H1 (cell line): ENCODE results near the gene C1orf21. TPM values are rescaled to one million over a fixed set of nuclear protein-coding genes. Genes with fewer than 3 reads are reported as not detected.

Source experiments
- CTCF ChIA-PET: fragments of 300-600 bp; sonication (Branson Sonifier 250); formaldehyde crosslinking; loops from one replicate; lab custom pipeline; 2021; ENCODE audit not compliant: partially characterized antibody; lab: Charles Lee
- POLR2A ChIA-PET: fragments of 300-600 bp; sonication (Branson Sonifier 250); formaldehyde crosslinking; loops from one replicate; lab custom pipeline; 2021; ENCODE audit warnings: inconsistent platforms; ENCODE audit not compliant: partially characterized antibody; lab: Charles Lee
- DNase-seq, 2 experiments: peaks; one replicate each; pipeline versions ENCODE4 v3.0.0 to v3.0.0-alpha.2; 2010 to 2022; ENCODE audit warnings: low spot score in 2 of 2, low read depth in 1 of 2, mixed read lengths in 1 of 2
- FAIRE-seq: peaks from 2 replicates; lab custom pipeline; 2011; peaks lifted over from hg19 to GRCh38; lab: Jason Lieb, UNC
- H2AFZ ChIP-seq: 2 replicates; pipeline ENCODE4 v1.8.1; 2012; ENCODE audit warnings: low read length, inconsistent platforms
- H2AK5ac ChIP-seq: 2 replicates; pipeline ENCODE4 v1.6.1; 2013; ENCODE audit warnings: low read depth, low read length
- H2BK120ac ChIP-seq: replicated peaks from 2 replicates; pipeline ENCODE3; 2013; ENCODE audit warnings: low read depth, low read length, inconsistent platforms
- H2BK12ac ChIP-seq: 2 replicates; pipeline ENCODE4 v1.6.1; 2013; ENCODE audit warnings: low read depth, low read length
- H2BK15ac ChIP-seq: 2 replicates; pipeline ENCODE4 v1.6.1; 2013; ENCODE audit warnings: low read length
- H2BK20ac ChIP-seq: 2 replicates; pipeline ENCODE4 v1.6.1; 2013; ENCODE audit warnings: low read length
- H2BK5ac ChIP-seq: 2 replicates; pipeline ENCODE4 v1.6.1; 2013; ENCODE audit warnings: low read depth, low read length
- H3K14ac ChIP-seq: 2 replicates; pipeline ENCODE4 v1.6.1; 2013; ENCODE audit warnings: inconsistent platforms; ENCODE audit not compliant: insufficient read length
- H3K18ac ChIP-seq: 2 replicates; pipeline ENCODE4 v1.6.1; 2013; ENCODE audit warnings: low read length; ENCODE audit errors: extremely low read depth
- H3K23ac ChIP-seq: 2 replicates; pipeline ENCODE4 v1.6.1; 2013; ENCODE audit warnings: inconsistent platforms; ENCODE audit not compliant: insufficient read length
- H3K23me2 ChIP-seq: 2 replicates; pipeline ENCODE4 v1.6.1; 2013; ENCODE audit warnings: low read depth, low read length
- H3K27ac ChIP-seq: 2 replicates; pipeline ENCODE4 v1.6.1; 2011; ENCODE audit warnings: low read depth, low read length, inconsistent platforms
- H3K27me3 ChIP-seq, 4 experiments: replicated peaks in 1 of 4; 1 replicate in 1 of 4; 2 replicates in 3 of 4; pipeline versions ENCODE4 v1.6.1 to v1.8.1; 2011 to 2013; ENCODE audit warnings: low read length in 3 of 4, mild to moderate bottlenecking in 3 of 4, inconsistent platforms in 2 of 4, mixed read lengths in 2 of 4, moderate library complexity in 1 of 4; ENCODE audit not compliant: control insufficient read depth in 3 of 4, insufficient read depth in 3 of 4; ENCODE audit errors: extremely low read depth in 1 of 4
- H3K36me3 ChIP-seq, 4 experiments: 2 replicates each; pipeline versions ENCODE4 v1.6.1 to v1.8.1; 2011 to 2013; ENCODE audit warnings: mild to moderate bottlenecking in 4 of 4, low read length in 3 of 4, moderate library complexity in 2 of 4, control low read depth in 1 of 4, inconsistent platforms in 1 of 4; ENCODE audit not compliant: insufficient read depth in 4 of 4, control insufficient read depth in 2 of 4
- H3K4ac ChIP-seq: replicated peaks from 2 replicates; pipeline ENCODE3; 2013; ENCODE audit warnings: low read length, low read depth, mixed read lengths, inconsistent platforms; ENCODE audit not compliant: insufficient read length
- H3K4me1 ChIP-seq, 4 experiments: replicated peaks in 1 of 4; 1 replicate in 1 of 4; 2 replicates in 3 of 4; pipeline versions ENCODE4 v1.6.1 to v1.8.1; 2011 to 2013; ENCODE audit warnings: low read length in 3 of 4, inconsistent platforms in 2 of 4, mixed read lengths in 1 of 4; ENCODE audit not compliant: insufficient read depth in 4 of 4, control insufficient read depth in 3 of 4
- H3K4me2 ChIP-seq, 2 experiments: 2 replicates each; pipeline versions ENCODE4 v1.6.1 to v1.8.1; 2011 to 2013; ENCODE audit warnings: low read depth in 2 of 2, low read length in 2 of 2, control low read depth in 1 of 2, inconsistent platforms in 1 of 2, mild to moderate bottlenecking in 1 of 2; ENCODE audit not compliant: insufficient read depth in 1 of 2
- H3K4me3 ChIP-seq, 4 experiments: fragments of 200-600, 300-600 bp in 1 of 4; sonication (generic), shearing (Covaris generic), sonication (Bioruptor Twin) in 1 of 4; 2 replicates each; pipeline versions ENCODE4 v1.5.1 to v1.8.1; 2011 to 2016; ENCODE audit warnings: low read length in 4 of 4, low read depth in 3 of 4, control low read depth in 2 of 4, inconsistent platforms in 2 of 4, mild to moderate bottlenecking in 2 of 4, mixed read lengths in 1 of 4, moderate library complexity in 1 of 4; ENCODE audit not compliant: insufficient read depth in 2 of 4; ENCODE audit errors: extremely low read depth in 1 of 4
- H3K56ac ChIP-seq: replicated peaks from 2 replicates; pipeline ENCODE3; 2013; ENCODE audit warnings: low read depth, mild to moderate bottlenecking, mixed read lengths, low read length, inconsistent platforms; ENCODE audit not compliant: insufficient read length
- H3K79me1 ChIP-seq: 2 replicates; pipeline ENCODE4 v1.6.1; 2013; ENCODE audit warnings: low read depth, low read length, control low read depth
- H3K79me2 ChIP-seq, 2 experiments: 2 replicates each; pipeline versions ENCODE4 v1.6.1 to v1.8.1; 2012 to 2013; ENCODE audit warnings: low read length in 2 of 2, mild to moderate bottlenecking in 2 of 2, inconsistent platforms in 1 of 2; ENCODE audit not compliant: insufficient read depth in 2 of 2, control insufficient read depth in 1 of 2
- H3K9ac ChIP-seq, 4 experiments: replicated peaks in 1 of 4; 1 replicate in 1 of 4; 2 replicates in 3 of 4; pipeline versions ENCODE4 v1.6.1 to v1.8.1; 2011 to 2013; ENCODE audit warnings: low read depth in 3 of 4, low read length in 3 of 4, control low read depth in 2 of 4, mild to moderate bottlenecking in 2 of 4, moderate library complexity in 2 of 4, inconsistent platforms in 1 of 4; ENCODE audit errors: extremely low read depth in 1 of 4
- H3K9me3 ChIP-seq, 2 experiments: 2 replicates each; pipeline versions ENCODE4 v1.6.1 to v1.8.1; 2012 to 2013; ENCODE audit warnings: mild to moderate bottlenecking in 2 of 2, moderate library complexity in 2 of 2, control low read depth in 1 of 2, inconsistent platforms in 1 of 2, low read depth in 1 of 2, low read length in 1 of 2, mixed read lengths in 1 of 2; ENCODE audit not compliant: insufficient read depth in 2 of 2
- H4K20me1 ChIP-seq, 2 experiments: replicated peaks in 1 of 2; 2 replicates each; pipeline versions ENCODE3 to v1.8.1; 2011 to 2013; ENCODE audit warnings: inconsistent platforms in 2 of 2, low read length in 2 of 2, mild to moderate bottlenecking in 1 of 2; ENCODE audit not compliant: insufficient read depth in 2 of 2, control insufficient read depth in 1 of 2
- H4K5ac ChIP-seq: 2 replicates; pipeline ENCODE4 v1.6.1; 2013; ENCODE audit warnings: low read length, low read depth, mixed read lengths, inconsistent platforms; ENCODE audit not compliant: insufficient read length
- H4K8ac ChIP-seq: 2 replicates; pipeline ENCODE4 v1.8.0; 2013; ENCODE audit warnings: mild to moderate bottlenecking, moderate library complexity, low read length, inconsistent platforms; ENCODE audit not compliant: insufficient read depth; ENCODE audit errors: extremely low read depth
- H4K91ac ChIP-seq: replicated peaks from 2 replicates; pipeline ENCODE3; 2013; ENCODE audit warnings: low read length, mixed read lengths, inconsistent platforms; ENCODE audit not compliant: insufficient read length
- SP1 ChIP-seq: IDR thresholded peaks from 2 replicates; pipeline ENCODE4 v1.6.1; 2011; ENCODE audit warnings: low read depth, low read length
- SP4 ChIP-seq: IDR thresholded peaks from 2 replicates; pipeline ENCODE4 v1.6.1; 2012; ENCODE audit warnings: low read length, inconsistent platforms
- SUZ12 ChIP-seq: fragments of 200-600 bp; sonication (generic); IDR thresholded peaks from 2 replicates; pipeline ENCODE4 v1.6.1; 2012; ENCODE audit warnings: mild to moderate bottlenecking, inconsistent platforms, low read length, moderate library complexity, mixed read lengths
- TEAD4 ChIP-seq: IDR thresholded peaks from 2 replicates; pipeline ENCODE4 v1.6.1; 2012; ENCODE audit warnings: low read depth, low read length, inconsistent platforms, mixed read lengths
- YY1 ChIP-seq: IDR thresholded peaks from 2 replicates; pipeline ENCODE4 v1.6.1; 2011; ENCODE audit warnings: low read depth, mild to moderate bottlenecking, low read length
- WGBS, 2 experiments: shearing (Covaris generic) in 1 of 2; methylation state at CpG; one replicate each; pipeline versions ENCODE4 v1.1.6 to v1.1.7; 2013 to 2015; ENCODE audit warnings: low lambda C conversion rate in 2 of 2, mixed read lengths in 2 of 2, inconsistent platforms in 1 of 2, low coverage in 1 of 2, missing lambda C conversion rate in 1 of 2; ENCODE audit not compliant: insufficient replicate concordance in 2 of 2, insufficient coverage in 1 of 2, insufficient read length in 1 of 2; ENCODE audit errors: extremely low coverage in 1 of 2, missing lambda C conversion rate in 1 of 2; 5-methylcytosine and 5-hydroxymethylcytosine counted together
- polyA plus RNA-seq, 7 experiments: library from polyadenylated mRNA; depleted of rRNA in 3 of 7; stranded (reverse) in 5 of 7; unstranded in 2 of 7; fragments of >200 nt in 5 of 7; fragments of 200-250 nt in 2 of 7; gene quantifications; 1 replicate in 5 of 7; 2 replicates in 1 of 7; 4 replicates in 1 of 7; pipeline versions ENCODE4 v1.2.1 to v1.2.3, GENCODE V29; 2011 to 2013; ENCODE audit warnings: missing spikeins in 2 of 7, mixed read lengths in 2 of 7
- total RNA-seq: library from RNA; stranded (reverse); fragmentation: NEBNext Ultra II Directional; extraction: Animal tissue kit (Norgen Biotek cat#: 25700); gene quantifications from 2 replicates; pipeline ENCODE4 v1.2.1, GENCODE V29; 2021

The C1orf21 gene
- total and polyA plus RNA-seq, 2 of the 8 experiments (the other 6 are each of a cell fraction or from before 2014, with no cell fraction given), result 16.6 to 51.0 TPM

DNA sequence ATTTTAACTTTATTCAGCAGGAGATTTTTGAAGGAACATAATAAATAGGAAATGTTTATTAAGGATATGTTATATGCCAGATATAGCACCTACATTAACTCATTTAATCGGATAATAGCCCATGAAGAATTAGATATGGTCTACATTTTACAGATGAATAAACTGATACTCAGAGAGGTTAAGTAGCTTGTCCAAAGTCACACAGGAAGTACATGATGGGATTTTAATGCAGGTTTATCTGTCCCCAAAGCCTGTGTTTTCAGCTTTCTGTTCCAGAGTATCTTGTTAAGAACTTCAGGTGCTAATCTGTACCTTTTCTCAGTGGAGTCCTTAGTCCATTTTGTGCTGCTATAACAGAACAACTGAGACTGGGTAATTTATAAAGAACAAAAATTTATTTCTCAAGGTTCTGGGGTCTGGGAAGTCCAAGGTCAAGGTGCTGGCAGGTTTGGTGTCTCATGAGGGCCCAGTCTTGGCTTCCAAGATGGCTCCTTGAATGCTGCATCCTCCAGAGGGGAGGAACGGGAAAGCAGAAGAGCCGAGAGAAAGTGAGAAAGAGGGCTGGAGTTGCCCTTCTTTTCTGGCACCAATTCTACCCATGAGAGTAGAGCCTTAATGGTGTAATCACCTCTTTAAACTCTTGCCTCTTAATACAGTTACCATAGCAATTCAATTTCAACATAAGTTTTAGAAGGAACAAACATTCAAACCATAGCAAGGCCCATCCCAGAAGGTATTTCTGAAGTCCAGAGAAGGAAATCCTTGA is 17.3 kb downstream of the C1orf21 start:
- Histone ChIP-seq H3K14ac (no peak overlapping the region), H4K20me1 (peaks cover 0 to 4% of the 10 kb centered on the region in 2 experiments), H4K91ac (no peak overlapping the region), H2BK120ac (no peak overlapping the region), H3K36me3 (no peaks in the 10 kb centered on the region), H3K79me1 (no peaks in the 10 kb centered on the region), H3K23ac (no peak overlapping the region), H3K27ac (no peak overlapping the region), H2BK15ac (no peak overlapping the region), H3K4me2 (no peak overlapping the region), H3K4me3 (no peak overlapping the region), H4K5ac (no peak overlapping the region), H3K4me1 (peaks cover 2 to 16% (median 7%) of the 10 kb centered on the region in 4 experiments; a peak in 6 of 7 replicates), H3K27me3 (no peaks in the 10 kb centered on the region), H2AFZ (no peak overlapping the region), H2BK5ac (no peak overlapping the region), H3K79me2 (peaks cover 0 to 100% of the 10 kb centered on the region in 2 experiments; a peak in 3 of 4 replicates), H2BK20ac (no peak overlapping the region), H2AK5ac (no peak overlapping the region), H3K9ac (no peak overlapping the region), H2BK12ac (no peak overlapping the region), H3K9me3 (no peaks in the 10 kb centered on the region), H4K8ac (no peak overlapping the region), H3K23me2 (no peaks in the 10 kb centered on the region), H3K56ac (no peak overlapping the region), H3K18ac (no peak overlapping the region), H3K4ac (no peak overlapping the region)
- DNase-seq (no peak), FAIRE-seq (no peak)
- TF ChIP-seq YY1 (peak; percentile 62; the same call in 1 of the 2 replicates), SP4 (no peak), TEAD4 (no peak), SUZ12 (no peak), SP1 (no peak)
- ChIA-PET POLR2A (no interaction called here), CTCF (no interaction called here)
- 89% methylated on average over 3 of the region's 3 CpGs; no CpG with 5 or more reads in 1 of the 2 experiments for WGBS, 2 experiments
